NCI-H460 (cell line): ENCODE measurements around the gene RACK1. TPM values are rescaled to one million over a fixed set of nuclear protein-coding genes. Genes with fewer than 3 reads are reported as not detected.

Experiments used
- small RNA-seq, 2 experiments: library from RNA; depleted of rRNA; stranded (forward); fragments of <200 nt; gene quantifications; one replicate each; pipeline ENCODE3, GENCODE V24; 2014
- total RNA-seq: library from RNA; depleted of rRNA; stranded (reverse); fragments of >200 nt; shearing (Covaris generic); gene quantifications from 2 replicates; pipeline ENCODE4 v1.2.3, GENCODE V29; 2014; rRNA removed

RACK1 gene
- total RNA-seq, 1 experiment from 2014 or later = 6,972 TPM

Small RNA genes within 50 kb of the gene (small RNA-seq; reads per million reads assigned to genes)
- 0 reads per million in 2 experiments for gene MIR4638
- gene SNORD95 = 0 reads per million in 2 experiments
- gene SNORD96A = 0 reads per million in 2 experiments

Other genes starting within 250 kb of the RACK1 start
- gene BTNL9, start 203.6 kb downstream of the RACK1 start, total RNA-seq = 1.0 TPM in 2 replicates
- not detected in 2 replicates for gene OR2V1, start 112.7 kb downstream of the RACK1 start, total RNA-seq
- gene OR2V2, start 96.3 kb downstream of the RACK1 start, total RNA-seq = not detected in 2 replicates
- gene TRIM7, start 38.7 kb downstream of the RACK1 start, total RNA-seq = 46.8 and 54.3 TPM in 2 replicates
- gene TRIM41, start 20.6 kb downstream of the RACK1 start, total RNA-seq = 25.7 and 32.2 TPM in 2 replicates
- 10.2 and 10.6 TPM in 2 replicates for gene TRIM52, start 17.2 kb upstream of the RACK1 start, total RNA-seq
- not detected in 2 replicates for gene OR4F3, start 123.4 kb upstream of the RACK1 start, total RNA-seq